Activated T-cell treated with anti-CD3 and anti-CD28 coated beads, Interleukin-2, amount 50 U/mL, for 72 hours (primary cell): Measurements from ENCODE around the gene PIWIL4. TPM values are rescaled to one million over a fixed set of nuclear protein-coding genes. Genes with fewer than 3 reads are reported as not detected.

ENCODE experiments used
- ATAC-seq, 2 donors: fragments of 150-1000 bp; cut with Tn5 transposase; replicated peaks in 1 of 2; 2 replicates each; pipeline ENCODE4 v1.10.0; 2021; ENCODE audit warnings: moderate library complexity in 2 of 2, mild to moderate bottlenecking in 1 of 2
- DNase-seq, 2 donors: peaks; one replicate each; pipeline ENCODE4 v3.0.0; 2021 to 2022; ENCODE audit warnings: mixed read lengths in 1 of 2
- H3K27ac Mint-ChIP-seq: one replicate; pipeline ENCODE4 v1.8.0; 2022; ENCODE audit warnings: mild to moderate bottlenecking, moderate library complexity, mixed read lengths
- H3K27me3 Mint-ChIP-seq: one replicate; pipeline ENCODE4 v1.8.0; 2022; ENCODE audit warnings: low read depth, mixed read lengths
- H3K36me3 Mint-ChIP-seq, 2 donors: one replicate each; pipeline ENCODE4 v1.8.0; 2022; ENCODE audit warnings: mixed read lengths in 2 of 2, mild to moderate bottlenecking in 1 of 2; ENCODE audit not compliant: insufficient read depth in 2 of 2
- H3K4me1 Mint-ChIP-seq: one replicate; pipeline ENCODE4 v1.8.0; 2022; ENCODE audit warnings: low read depth, mixed read lengths
- H3K4me3 Mint-ChIP-seq, 2 donors: one replicate each; pipeline ENCODE4 v1.8.0; 2022; ENCODE audit warnings: mild to moderate bottlenecking in 2 of 2, mixed read lengths in 2 of 2, moderate library complexity in 2 of 2
- H3K9me3 Mint-ChIP-seq, 2 donors: one replicate each; pipeline ENCODE4 v1.8.0; 2022; ENCODE audit warnings: mixed read lengths in 2 of 2
- total RNA-seq, 2 donors: library from RNA; stranded (reverse); gene quantifications; one replicate each; pipeline ENCODE4 v1.2.3, GENCODE V29; 2022

The PIWIL4 gene
- total RNA-seq, 2 donors from 2014 or later, result 1.1 to 1.6 TPM

DNA sequence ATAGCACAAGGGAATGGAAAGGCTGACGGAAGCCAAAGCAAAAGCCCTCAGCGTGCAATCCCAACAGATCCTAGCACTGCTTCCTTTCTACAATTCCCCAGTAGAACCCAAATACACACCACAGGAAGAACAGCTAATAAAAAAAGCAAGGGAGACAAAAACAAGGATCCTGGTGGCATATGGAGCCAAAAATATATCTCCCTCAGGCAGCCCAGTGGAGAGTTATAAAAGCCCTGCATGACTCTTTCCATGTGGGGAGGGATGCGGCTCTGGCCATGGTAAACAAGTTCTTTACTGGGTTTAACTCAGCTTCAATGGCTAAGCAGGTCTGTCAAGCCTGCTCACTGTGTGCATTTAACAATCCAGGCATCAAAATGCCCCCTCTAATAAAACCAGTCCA lies 88.1 kb downstream of the PIWIL4 start:
- H3K27ac Mint-ChIP-seq, result no peak overlapping the region
- H3K4me1 Mint-ChIP-seq, result no peaks in the 10 kb centered on the region
- no peak overlapping the region for H3K4me3 Mint-ChIP-seq
- DNase-seq (no peak), ATAC-seq (no peak)
- H3K9me3 Mint-ChIP-seq, result no peaks in the 10 kb centered on the region
- no peaks in the 10 kb centered on the region for H3K36me3 Mint-ChIP-seq
- H3K27me3 Mint-ChIP-seq, result peaks cover 21% of the 10 kb centered on the region

- DNase-seq (no peak), ATAC-seq (no peak)
- no peak overlapping the region for H3K4me3 Mint-ChIP-seq
- no peak overlapping the region for H3K27ac Mint-ChIP-seq
- H3K27me3 Mint-ChIP-seq, result peaks cover 23% of the 10 kb centered on the region
- H3K9me3 Mint-ChIP-seq, result no peaks in the 10 kb centered on the region
- no peaks in the 10 kb centered on the region for H3K36me3 Mint-ChIP-seq
- H3K4me1 Mint-ChIP-seq, result no peaks in the 10 kb centered on the region
These were observed 88.8 kb downstream of the PIWIL4 start for GRCh38 chr11:94655956-94656355.

DNA sequence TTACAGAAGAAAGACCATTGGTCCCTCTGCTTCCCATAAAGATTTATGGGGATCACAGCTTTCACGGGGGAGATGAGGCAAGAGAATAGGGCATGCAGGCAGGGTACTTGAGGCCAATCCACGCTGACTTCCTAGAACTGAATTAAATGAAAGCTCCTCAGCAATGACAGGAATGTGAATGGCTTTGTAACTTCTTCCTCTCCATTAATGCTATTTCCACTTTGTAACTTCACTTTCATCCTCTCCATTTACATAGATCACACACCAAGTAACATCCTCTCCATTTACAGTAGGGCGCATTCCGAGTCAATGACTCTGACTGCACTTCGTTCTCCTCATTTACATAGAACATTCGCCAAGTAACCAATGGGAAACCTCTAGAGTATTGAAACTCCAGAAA lies 89.8 kb downstream of the PIWIL4 start:
- no peaks in the 10 kb centered on the region for H3K9me3 Mint-ChIP-seq
- peaks cover 6% of the 10 kb centered on the region for H3K4me1 Mint-ChIP-seq
- ATAC-seq, result no peak
- no peaks in the 10 kb centered on the region for H3K36me3 Mint-ChIP-seq
- no peak for DNase-seq
- H3K27me3 Mint-ChIP-seq, result peaks cover 30% of the 10 kb centered on the region
- no peak overlapping the region for H3K4me3 Mint-ChIP-seq
- no peak overlapping the region for H3K27ac Mint-ChIP-seq

DNA sequence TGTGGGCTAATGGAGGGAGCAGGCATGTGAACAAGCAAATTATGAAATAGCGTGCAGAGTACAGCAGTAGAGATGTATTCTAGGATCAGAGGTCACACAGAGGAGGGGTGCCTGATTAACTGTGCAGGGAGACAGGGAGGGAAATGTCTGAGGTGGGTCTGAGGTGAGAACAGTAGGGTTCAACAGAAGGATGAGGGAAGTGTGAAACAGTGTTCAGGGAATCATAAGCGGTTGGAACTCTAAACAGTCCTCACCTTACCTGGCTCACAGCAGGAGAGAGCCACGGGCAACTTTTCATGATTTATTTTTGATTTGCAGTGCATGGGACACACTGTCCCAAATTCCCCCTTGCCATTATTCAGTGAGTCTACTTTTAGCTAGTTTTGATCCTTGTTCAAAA lies 90.5 kb downstream of the PIWIL4 start:
- Mint-ChIP-seq H3K4me1 (peaks cover 6% of the 10 kb centered on the region), H3K36me3 (no peaks in the 10 kb centered on the region), H3K9me3 (no peaks in the 10 kb centered on the region), H3K27me3 (peaks cover 30% of the 10 kb centered on the region), H3K27ac (no peak overlapping the region), H3K4me3 (no peak overlapping the region)
- ATAC-seq, result no peak
- DNase-seq, result no peak

DNA sequence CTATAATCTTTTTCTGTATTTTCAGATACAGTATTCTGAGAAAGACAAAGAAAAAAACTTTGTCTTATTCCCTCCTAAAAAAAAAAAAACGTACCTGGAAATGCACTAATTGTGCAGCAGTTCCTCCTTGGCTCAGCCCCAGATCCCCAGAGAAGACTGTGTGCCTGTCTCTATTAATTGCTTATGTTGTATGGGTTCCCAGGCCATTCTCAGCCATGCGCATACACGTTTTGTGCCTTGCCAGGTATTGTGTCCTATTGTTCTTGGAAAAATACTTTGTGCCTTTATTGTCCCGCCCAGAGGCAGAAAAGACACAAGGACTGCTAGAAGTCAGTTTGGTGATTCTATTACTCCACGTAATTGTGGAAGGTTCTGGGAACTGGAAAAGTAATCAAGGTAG lies 91.2 kb downstream of the PIWIL4 start:
- Mint-ChIP-seq H3K27ac (no peak overlapping the region), H3K27me3 (peaks cover 30% of the 10 kb centered on the region), H3K4me3 (no peak overlapping the region), H3K36me3 (no peaks in the 10 kb centered on the region), H3K4me1 (peaks cover 6% of the 10 kb centered on the region), H3K9me3 (no peaks in the 10 kb centered on the region)
- DNase-seq, result no peak
- no peak for ATAC-seq

GRCh38 chr11:94658888-94659287 lies 91.7 kb downstream of the PIWIL4 start:
- Mint-ChIP-seq H3K4me1 (peaks cover 6% of the 10 kb centered on the region), H3K27ac (no peak overlapping the region), H3K4me3 (no peak overlapping the region), H3K36me3 (no peaks in the 10 kb centered on the region), H3K27me3 (peaks cover 30% of the 10 kb centered on the region), H3K9me3 (no peaks in the 10 kb centered on the region)
- DNase-seq, result no peak
- ATAC-seq, result no peak

DNA sequence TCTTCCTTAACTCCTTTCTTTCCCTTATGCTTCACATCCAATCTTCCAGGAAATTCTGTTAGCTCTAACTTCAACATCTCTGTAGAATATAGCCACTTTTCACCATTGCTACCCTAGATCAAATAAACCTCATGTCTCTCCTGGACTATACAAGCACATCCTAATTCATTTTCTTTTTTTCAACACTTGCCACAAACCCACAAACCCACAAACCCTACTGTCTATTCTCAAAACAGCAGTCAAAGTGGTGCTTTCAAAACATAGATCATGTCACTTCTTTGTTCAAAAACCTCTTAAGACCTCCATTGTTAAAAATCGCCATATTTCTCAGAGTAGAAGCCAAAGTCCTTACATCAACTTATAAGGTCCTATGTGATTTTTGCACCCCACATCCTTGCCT lies 94.3 kb downstream of the PIWIL4 start:
- peak in 1 of 2 donors; percentile 41 for ATAC-seq
- H3K4me1 Mint-ChIP-seq, result peaks cover 6% of the 10 kb centered on the region
- H3K9me3 Mint-ChIP-seq, result no peaks in the 10 kb centered on the region
- no peak overlapping the region for H3K27ac Mint-ChIP-seq
- peaks cover 42% of the 10 kb centered on the region for H3K27me3 Mint-ChIP-seq
- no peaks in the 10 kb centered on the region for H3K36me3 Mint-ChIP-seq
- H3K4me3 Mint-ChIP-seq, result no peak overlapping the region
- DNase-seq, result no peak

- Mint-ChIP-seq H3K9me3 (no peaks in the 10 kb centered on the region), H3K27ac (no peak overlapping the region), H3K36me3 (no peaks in the 10 kb centered on the region), H3K4me1 (peaks cover 6% of the 10 kb centered on the region), H3K4me3 (no peak overlapping the region), H3K27me3 (peaks cover 36% of the 10 kb centered on the region)
- ATAC-seq (no peak), DNase-seq (no peak)
These were observed 95.1 kb downstream of the PIWIL4 start for GRCh38 chr11:94662065-94662779.

DNA sequence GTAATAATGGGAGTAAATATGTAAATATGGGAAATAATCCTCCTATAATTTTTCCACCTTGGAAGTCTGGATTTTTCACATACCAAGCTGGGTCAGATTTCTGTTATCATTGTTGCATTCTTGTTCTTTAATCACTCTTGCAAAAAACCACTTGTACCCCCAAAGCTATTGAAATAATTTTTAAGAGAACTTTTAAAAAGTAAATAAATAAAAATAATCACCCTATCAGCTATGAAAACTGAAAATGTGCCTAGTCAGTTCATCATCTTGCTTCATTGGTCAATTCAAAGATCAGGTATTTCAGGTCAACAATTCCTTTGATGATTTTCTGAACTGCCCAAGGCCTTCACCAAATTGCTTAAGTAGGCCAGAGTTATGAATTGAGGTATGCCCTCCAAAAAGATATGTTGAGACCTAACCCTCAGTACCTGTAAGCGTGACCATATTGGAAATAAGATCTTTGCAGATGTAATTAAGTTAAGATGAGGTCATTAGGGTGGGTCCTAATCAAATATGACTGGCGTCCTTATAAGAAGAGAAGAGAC lies 95.8 kb downstream of the PIWIL4 start:
- Mint-ChIP-seq H3K27me3 (peaks cover 30% of the 10 kb centered on the region), H3K36me3 (no peaks in the 10 kb centered on the region), H3K9me3 (no peaks in the 10 kb centered on the region), H3K4me3 (no peak overlapping the region), H3K27ac (no peak overlapping the region), H3K4me1 (peaks cover 6% of the 10 kb centered on the region)
- no peak for DNase-seq
- ATAC-seq, result no peak

- Mint-ChIP-seq H3K9me3 (no peaks in the 10 kb centered on the region), H3K4me3 (no peak overlapping the region), H3K36me3 (no peaks in the 10 kb centered on the region), H3K4me1 (peaks cover 6% of the 10 kb centered on the region), H3K27me3 (peaks cover 23% of the 10 kb centered on the region), H3K27ac (no peak overlapping the region)
- ATAC-seq (no peak), DNase-seq (no peak)
These were observed 97.2 kb downstream of the PIWIL4 start for GRCh38 chr11:94664346-94664745.

DNA sequence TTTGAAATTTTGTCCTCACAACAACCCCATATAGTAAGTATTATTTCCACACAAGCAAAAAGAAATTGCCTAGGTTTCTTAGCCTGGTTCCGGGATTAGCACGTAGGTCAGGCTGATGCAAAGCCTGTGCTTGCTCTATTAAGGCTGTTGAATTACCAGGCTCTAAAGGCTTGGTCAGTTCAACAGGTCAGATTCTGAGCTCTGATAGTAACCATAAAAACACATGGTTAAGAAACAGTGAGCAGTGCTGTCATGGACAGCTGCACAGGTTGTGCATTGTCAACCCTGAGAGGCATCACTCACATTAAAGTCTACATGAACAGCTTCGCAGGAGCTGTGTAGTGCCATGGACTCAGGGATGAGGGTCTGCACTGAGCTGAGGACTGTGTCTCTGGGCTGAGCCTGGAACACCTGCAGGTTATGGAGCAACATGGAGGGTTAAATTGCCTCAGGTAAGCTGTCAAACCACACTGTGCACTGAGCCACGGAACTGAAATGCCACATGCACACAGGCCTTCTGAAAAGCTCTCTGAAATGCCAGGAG lies 98.0 kb downstream of the PIWIL4 start:
- no peaks in the 10 kb centered on the region for H3K36me3 Mint-ChIP-seq
- H3K4me1 Mint-ChIP-seq, result peaks cover 6% of the 10 kb centered on the region
- no peak overlapping the region for H3K4me3 Mint-ChIP-seq
- no peaks in the 10 kb centered on the region for H3K9me3 Mint-ChIP-seq
- H3K27me3 Mint-ChIP-seq, result peaks cover 21% of the 10 kb centered on the region
- H3K27ac Mint-ChIP-seq, result no peak overlapping the region
- ATAC-seq, result no peak
- DNase-seq, result no peak

GRCh38 chr11:94666792-94667721 lies 99.9 kb downstream of the PIWIL4 start:
- Mint-ChIP-seq H3K36me3 (no peaks in the 10 kb centered on the region), H3K9me3 (no peaks in the 10 kb centered on the region), H3K27me3 (peaks cover 12% of the 10 kb centered on the region), H3K4me1 (no peaks in the 10 kb centered on the region), H3K4me3 (no peak overlapping the region), H3K27ac (no peak overlapping the region)
- DNase-seq (no peak), ATAC-seq (no peak)

DNA sequence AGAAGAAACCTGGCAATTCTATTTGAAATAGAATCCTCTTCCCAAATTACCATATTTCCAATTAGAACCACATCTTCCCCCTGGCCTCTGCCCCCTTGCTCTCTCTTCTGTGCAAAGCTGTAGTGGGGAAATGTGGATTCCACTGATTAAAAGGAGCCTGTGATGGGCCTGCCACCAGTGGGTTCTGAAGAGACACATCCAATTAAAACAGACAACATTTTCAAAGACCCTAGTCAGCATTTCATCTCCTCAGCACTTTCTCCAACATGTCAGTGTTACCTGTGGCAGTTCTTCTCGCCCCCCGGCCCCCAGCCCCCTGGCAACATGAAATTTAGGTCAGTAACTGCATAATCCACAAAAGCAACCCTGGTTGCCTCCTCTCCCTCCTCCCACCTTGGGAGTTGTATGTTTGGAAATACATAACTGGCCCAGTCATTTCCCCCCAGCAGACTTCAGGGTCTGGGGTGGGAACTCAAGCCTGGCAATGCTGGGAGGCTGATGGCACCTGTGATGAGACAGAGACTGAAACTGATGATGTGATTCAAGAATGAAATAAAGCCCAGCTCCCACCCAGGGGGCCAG lies 101.1 kb downstream of the PIWIL4 start:
- H3K9me3 Mint-ChIP-seq, result no peaks in the 10 kb centered on the region

More for the DNA sequence above, 101.1 kb downstream of the PIWIL4 start:
- no peak overlapping the region for H3K27ac Mint-ChIP-seq
- H3K36me3 Mint-ChIP-seq, result no peaks in the 10 kb centered on the region
- no peaks in the 10 kb centered on the region for H3K4me1 Mint-ChIP-seq
- H3K27me3 Mint-ChIP-seq, result peaks cover 12% of the 10 kb centered on the region
- no peak overlapping the region for H3K4me3 Mint-ChIP-seq
- ATAC-seq (no peak), DNase-seq (no peak)
